A549 treated with CpdA at 1 μM for 4 hours (cell line): ENCODE results near the gene MYBPC3. TPM values are rescaled to one million over a fixed set of nuclear protein-coding genes. Genes with fewer than 3 reads are reported as not detected.

Experiments used
- total RNA-seq: library from RNA; stranded (reverse); fragments of 200-300 nt; extraction: Qiagen RNA extraction; gene quantifications from 5 replicates; pipeline ENCODE4 v1.2.3, GENCODE V29; 2022; ENCODE audit warnings: low read depth

MYBPC3 gene
- 0.05 to 0.06 TPM (median 0.05 TPM) in 4 of 5 replicates, not detected in the other for total RNA-seq

GRCh38 chr11:47352556-47352955 lies at the start of gene MYBPC3:
TSS of gene MYBPC3 (minus strand) at chr11:47352702. CDS start at chr11:47352647, 55 bp downstream.

GRCh38 chr11:47378010-47378835 lies 25.7 kb upstream of the MYBPC3 start, which contains the start of gene SPI1:
TSS of gene SPI1 (minus strand) at chr11:47378547. CDS start at chr11:47378353, 194 bp downstream.

Other genes with a start within 250 kb of the MYBPC3 start
- gene ARFGAP2, start 175.8 kb downstream of the MYBPC3 start, total RNA-seq: 25.8 to 41.6 TPM (median 26.7 TPM) in 5 replicates
- gene PACSIN3, start 166.3 kb downstream of the MYBPC3 start, total RNA-seq: 25.8 to 36.2 TPM (median 30.0 TPM) in 5 replicates
- gene DDB2, start 137.7 kb downstream of the MYBPC3 start, total RNA-seq: 80.4 to 99.0 TPM (median 86.1 TPM) in 5 replicates
- 20.4 to 29.9 TPM (median 22.9 TPM) in 5 replicates for gene ACP2, start 103.9 kb downstream of the MYBPC3 start, total RNA-seq
- 8.4 to 14.0 TPM (median 12.3 TPM) in 5 replicates for gene NR1H3, start 94.7 kb downstream of the MYBPC3 start, total RNA-seq
- gene MADD, start 82.6 kb downstream of the MYBPC3 start, total RNA-seq: 22.2 to 23.2 TPM (median 22.5 TPM) in 5 replicates
- gene SPI1, start 25.8 kb upstream of the MYBPC3 start, total RNA-seq: 0.11 TPM in 1 of 5 replicates, not detected in the others
- 40.7 to 54.0 TPM (median 50.3 TPM) in 5 replicates for gene SLC39A13, start 55.9 kb upstream of the MYBPC3 start, total RNA-seq
- gene PSMC3, start 73.7 kb upstream of the MYBPC3 start, total RNA-seq: 188 to 258 TPM (median 203 TPM) in 5 replicates
- gene RAPSN, start 96.4 kb upstream of the MYBPC3 start, total RNA-seq: 0.06 to 0.41 TPM (median 0.17 TPM) in 4 of 5 replicates, not detected in the other
- 44.8 to 51.9 TPM (median 50.5 TPM) in 5 replicates for gene CELF1, start 200.4 kb upstream of the MYBPC3 start, total RNA-seq
- 55.9 to 79.3 TPM (median 74.3 TPM) in 5 replicates for gene PTPMT1, start 212.9 kb upstream of the MYBPC3 start, total RNA-seq
- gene KBTBD4, start 226.3 kb upstream of the MYBPC3 start, total RNA-seq: 19.7 to 22.9 TPM (median 20.6 TPM) in 5 replicates
- gene NDUFS3, start 226.4 kb upstream of the MYBPC3 start, total RNA-seq: 94.0 to 141 TPM (median 137 TPM) in 5 replicates
- 0.10 TPM in 1 of 5 replicates, not detected in the others for gene FAM180B, start 234.0 kb upstream of the MYBPC3 start, total RNA-seq
- gene C1QTNF4, start 241.7 kb upstream of the MYBPC3 start, total RNA-seq: 0.07 to 0.10 TPM (median 0.08 TPM) in 3 of 5 replicates, not detected in the others